Activated effector memory CD4-positive, alpha-beta T cell treated with anti-CD3 and anti-CD28 coated beads, Interleukin-2, amount 50 U/mL, for 16 hours (primary cell): ENCODE measurements around the gene RHBG.
A peak's percentile ranks its signal among the peaks of the same experiment; 100 is the strongest.

Experiments used
- DNase-seq: peaks from one replicate; pipeline ENCODE4 v3.0.0-alpha.2; 2020

RHBG gene

GRCh38 chr1:156409439-156409838, 40.4 kb downstream of the RHBG start:
- DNase-seq = no peak

DNA sequence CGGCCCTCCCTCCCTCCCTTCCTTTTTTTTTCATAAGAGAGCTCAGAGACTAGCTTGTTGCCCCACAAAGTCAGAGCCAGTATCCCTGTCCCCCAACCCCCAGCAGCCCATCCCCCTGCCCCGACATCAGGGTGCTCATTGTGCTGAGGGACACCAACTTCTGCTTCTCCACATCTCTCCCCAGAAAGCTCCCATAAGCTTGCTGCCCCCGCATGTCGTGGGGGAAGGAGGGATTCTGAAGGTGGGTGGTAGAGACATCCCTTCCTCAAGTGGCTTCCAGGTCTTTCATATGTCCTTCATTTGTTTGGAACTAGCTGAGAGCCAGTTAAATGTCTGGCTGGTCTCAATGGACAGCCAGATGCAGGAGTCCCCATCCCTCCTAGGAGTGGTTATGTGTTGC, 41.2 kb downstream of the RHBG start:
- no peak for DNase-seq

- DNase-seq = no peak
Observed at GRCh38 chr1:156410740-156411139, 41.7 kb downstream of the RHBG start.

GRCh38 chr1:156412653-156413321, 43.8 kb downstream of the RHBG start:
- DNase-seq = no peak

GRCh38 chr1:156413391-156414246, 44.6 kb downstream of the RHBG start:
- no peak for DNase-seq

DNA sequence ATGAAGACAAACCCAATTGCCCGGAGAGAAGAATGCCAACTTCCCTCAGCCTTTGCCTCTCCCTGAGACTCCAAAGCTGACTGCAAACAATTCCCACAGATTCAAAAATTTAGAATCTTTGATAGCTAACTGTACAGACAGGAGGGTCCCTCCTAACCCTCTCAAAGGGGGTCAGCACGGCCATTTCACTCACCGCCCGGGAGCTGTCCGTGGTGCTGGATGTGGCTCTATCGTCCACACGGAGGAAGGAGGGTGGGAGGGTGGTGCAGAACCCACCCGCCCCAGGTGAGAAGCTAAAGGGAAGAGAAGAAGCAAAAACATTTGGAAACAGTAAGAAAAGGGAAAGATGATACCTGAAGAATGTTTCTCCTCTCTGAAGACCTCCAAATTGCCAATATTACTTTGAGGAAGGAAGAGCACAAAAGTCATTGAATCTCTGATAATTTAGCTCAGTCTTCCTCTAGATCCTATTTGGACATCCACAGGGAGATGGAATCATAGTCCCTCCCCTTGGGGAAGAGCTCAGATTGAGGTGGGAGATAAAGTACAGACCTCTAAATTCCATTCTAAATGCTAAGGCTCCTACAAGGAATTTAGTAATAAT, 45.6 kb downstream of the RHBG start:
- no peak for DNase-seq

- DNase-seq = no peak
Observed at GRCh38 chr1:156416993-156417392, 48.0 kb downstream of the RHBG start.

GRCh38 chr1:156417401-156418020, 48.5 kb downstream of the RHBG start:
- no peak for DNase-seq

- no peak for DNase-seq
Observed at GRCh38 chr1:156418416-156419070, 49.5 kb downstream of the RHBG start.

DNA sequence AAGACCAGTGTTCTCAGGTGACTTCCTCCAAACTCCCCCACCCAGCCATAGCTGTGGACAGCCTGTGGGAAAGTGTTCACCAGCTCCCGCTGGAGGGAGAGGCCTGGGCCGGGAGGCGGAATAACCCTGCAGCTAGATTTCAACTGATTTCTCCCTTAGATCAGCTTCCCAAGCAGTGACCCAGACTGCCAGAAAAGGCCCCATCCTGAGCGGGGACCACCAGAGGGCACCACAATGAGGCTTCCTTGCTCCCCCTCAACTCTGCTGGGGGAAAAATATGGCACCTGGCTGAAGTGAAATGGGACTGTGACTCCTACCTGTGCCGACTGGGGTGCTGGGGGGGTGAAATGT, 50.8 kb downstream of the RHBG start:
- no peak for DNase-seq

DNA sequence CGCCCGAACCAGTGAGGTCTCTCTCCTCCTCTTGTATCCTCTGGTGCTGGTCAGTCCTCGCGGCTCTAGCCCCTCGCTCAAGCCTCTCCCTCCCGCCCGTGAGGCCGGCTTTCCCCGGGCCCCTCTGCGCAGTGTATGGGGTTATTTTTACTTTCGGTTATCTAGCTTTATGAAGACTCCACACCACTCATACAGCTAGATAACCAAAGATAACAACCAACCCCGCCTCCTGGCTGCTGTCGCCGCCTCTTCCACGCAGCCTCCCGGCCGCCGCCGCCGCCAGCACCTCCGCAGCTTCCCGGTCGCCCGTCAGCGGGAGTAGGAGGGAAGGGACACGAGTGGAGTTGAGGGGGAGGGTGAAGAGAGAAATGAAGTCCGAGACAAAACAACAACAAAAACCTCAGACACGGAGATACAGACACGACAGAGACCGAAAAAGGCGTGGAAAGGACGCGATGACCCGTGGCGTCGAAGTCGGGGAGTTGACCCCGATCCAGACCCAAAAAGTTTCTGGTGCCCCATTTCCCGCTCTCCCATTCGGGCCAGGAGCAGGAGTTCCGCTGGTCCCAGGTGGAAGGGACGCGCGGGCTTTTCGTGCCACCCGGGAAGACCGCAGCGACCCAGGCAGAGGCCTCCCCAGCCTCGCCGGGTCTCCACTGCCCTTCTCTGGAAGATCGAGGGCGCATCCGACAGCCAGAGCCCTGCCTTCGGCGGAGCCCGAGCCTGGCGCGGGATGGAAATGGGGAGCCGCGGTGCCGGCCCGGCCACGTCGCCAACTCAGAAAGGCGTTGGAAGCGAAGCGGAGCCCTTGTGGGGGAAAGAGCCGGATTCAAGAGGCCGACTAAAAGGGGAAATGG, 51.4 kb downstream of the RHBG start:
- DNase-seq = peak; percentile 83

DNA sequence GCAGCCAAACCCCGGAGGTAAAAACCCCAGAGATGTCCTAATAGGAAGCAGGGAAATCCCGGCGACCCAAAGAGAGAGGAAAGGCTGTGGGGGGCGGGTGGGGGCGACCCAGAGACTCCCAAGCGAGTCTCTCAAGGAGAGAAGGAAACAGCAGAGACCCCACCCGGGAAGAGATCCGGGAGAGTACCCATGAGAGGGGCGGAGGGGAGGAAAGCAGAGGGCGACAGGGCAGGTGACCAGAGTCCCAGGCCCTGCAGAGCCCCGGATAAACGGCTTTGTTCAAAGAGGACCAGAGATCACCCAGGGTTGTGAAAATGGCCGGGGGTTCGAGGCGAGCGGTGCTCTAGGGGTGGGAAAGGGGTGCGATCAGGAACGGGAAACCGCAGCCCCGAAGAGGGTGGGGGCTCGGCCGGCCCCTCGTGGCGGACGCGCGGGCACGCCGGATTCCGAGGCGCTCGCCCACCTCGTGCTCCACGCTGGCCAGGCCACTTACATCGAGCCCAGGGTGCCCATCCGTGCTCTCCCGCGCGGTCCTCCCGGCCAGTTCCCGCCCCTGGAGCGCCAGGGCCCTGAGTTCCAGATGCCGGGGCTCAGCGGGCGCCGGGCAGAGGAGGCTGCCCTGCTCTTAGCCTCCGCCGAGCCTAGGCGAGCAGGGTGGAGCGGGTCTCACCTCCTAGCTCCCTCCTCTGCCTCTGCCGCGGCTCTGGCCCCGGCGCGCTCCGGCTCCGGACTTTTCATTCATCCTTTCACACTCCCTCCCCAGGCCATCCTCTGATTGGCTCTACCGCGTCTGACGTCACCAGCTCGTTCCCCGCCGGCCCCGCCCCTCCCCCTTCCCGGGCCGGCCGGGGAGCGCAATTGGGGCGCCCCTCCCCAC, 52.3 kb downstream of the RHBG start:
- peak; percentile 87 for DNase-seq

GRCh38 chr1:156421939-156422601, 53.1 kb downstream of the RHBG start:
- DNase-seq = no peak

DNA sequence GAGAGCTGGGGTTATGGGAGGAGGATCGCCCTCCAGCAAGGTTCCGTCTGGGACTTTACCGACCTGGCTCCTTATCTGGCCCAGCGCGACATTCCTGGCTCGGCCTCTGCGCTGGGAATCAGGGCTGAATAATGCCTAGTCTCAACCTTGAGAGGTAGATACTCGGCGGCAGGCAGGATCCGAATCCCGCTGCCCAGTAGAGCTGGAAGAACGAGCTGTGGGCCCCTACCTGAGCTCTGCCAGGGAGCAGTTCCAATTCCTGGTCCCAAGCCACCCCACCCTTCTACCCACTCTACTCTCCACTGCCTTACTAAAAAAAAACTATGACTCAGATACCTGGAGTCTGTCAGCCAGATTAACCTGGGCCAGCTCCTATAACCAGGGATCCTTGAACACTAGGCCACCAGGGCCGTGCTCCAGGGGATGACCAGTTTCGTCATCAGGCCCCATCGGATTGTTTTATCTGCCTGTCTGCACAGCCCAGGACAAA, 53.6 kb downstream of the RHBG start:
- DNase-seq = no peak

DNA sequence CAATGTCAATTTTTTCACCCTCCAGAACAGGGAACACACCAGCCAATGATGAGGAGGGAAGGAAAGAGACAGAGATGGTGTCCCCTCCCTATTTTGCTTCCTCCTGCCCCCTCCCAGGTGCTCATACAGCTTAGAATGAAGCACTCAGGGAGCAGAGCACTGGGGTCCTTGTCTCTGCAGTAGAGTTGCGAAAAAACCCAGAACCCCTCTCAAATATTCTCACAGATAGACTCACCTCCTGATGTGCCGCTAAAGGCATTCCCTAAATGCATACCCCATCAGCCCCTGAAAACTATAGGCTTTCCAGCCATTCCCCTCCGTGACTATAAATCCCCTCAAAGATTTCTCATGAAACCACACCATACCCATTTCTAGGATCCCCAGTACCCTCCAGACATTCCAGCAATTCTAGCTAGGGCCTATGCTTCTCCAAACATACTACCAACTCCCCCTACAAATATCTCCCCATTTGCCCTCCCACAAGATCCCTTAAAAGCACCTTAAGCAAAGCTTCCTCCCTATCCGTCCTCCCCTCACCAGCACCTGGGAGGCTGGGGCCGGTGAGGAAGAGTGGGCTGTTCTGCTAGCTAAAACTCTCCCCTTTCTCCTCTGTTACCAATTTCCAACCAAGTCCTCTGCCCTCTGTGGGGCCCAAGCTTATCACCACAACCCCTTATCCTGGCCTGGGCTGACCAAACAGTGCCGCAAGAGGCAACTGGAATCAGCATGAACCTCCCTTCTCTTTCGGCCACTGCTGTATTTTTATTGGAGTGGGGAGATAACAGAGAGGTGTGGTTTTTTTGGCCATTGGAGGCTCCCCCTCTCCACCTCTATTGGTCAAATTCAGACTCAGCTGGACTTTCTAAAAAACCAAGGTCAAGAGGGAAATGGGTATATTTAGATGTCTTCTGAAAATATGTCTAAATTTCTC, 54.7 kb downstream of the RHBG start:
- DNase-seq = no peak

GRCh38 chr1:156424806-156425432, 55.9 kb downstream of the RHBG start:
- DNase-seq = no peak

GRCh38 chr1:156425943-156426342, 56.9 kb downstream of the RHBG start:
- no peak for DNase-seq

DNA sequence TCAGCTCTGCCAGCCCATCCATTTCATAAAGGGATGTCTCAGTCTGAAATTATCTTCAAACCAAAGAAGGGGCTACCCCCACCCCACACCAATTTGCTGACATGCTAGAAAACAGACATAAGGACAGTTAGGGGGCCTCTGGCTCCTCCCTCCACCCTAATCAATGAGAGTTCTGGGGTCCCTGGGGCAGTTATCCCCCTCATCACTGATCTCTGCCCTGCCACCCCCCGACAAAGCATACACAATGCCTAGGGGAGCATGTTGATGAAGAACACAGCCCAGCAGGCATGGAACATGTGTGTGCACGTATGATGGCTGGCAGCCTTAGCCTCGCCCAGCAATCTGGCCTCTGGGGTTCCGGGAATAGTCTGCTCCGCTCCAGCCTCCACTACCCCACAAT, 58.9 kb downstream of the RHBG start:
- no peak for DNase-seq
